ENCODE measurements around the gene IGSF5.

- TF ChIP-seq CTCF (IDR thresholded peaks at IDR 0.05 in 4 of 5, conservative IDR thresholded peaks at IDR 0.05 in 1 of 5) (no peak), POLR2A (IDR thresholded peaks at IDR 0.05) (no peak)
These were observed 41.4 kb upstream of the IGSF5 start for GRCh38 chr21:39703578-39703977.
